GM12872 (cell line): ENCODE measurements around the gene MAPK8IP1.

Experiments used
- TF ChIP-seq, protein P1 (sequence below): IDR thresholded peaks from 3 replicates; pipeline ENCODE4 v1.5.1; 2011; ENCODE audit warnings: low read depth, mild to moderate bottlenecking, low read length, moderate library complexity; ENCODE audit not compliant: insufficient read depth

MAPK8IP1 gene

DNA sequence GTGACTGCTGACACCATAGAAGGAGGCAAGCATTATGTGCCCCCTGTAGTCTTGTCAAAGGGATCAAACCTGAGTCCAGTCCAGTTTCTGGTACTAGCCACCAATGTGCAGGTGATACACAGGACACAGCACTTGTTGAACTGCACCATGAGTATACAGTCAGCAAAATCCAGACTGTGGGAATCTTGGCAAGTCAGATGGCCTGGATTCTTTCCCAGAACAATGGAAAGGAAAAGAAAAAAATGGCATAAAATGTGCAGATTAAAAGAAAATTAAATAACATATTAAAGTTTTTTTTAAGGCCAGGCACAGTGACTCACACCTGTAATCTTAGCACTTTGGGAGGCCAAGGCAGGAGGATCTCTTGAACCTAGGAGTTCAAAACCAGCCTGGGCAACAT is 21.4 kb upstream of the MAPK8IP1 start:
- TF ChIP-seq, protein P1, sequence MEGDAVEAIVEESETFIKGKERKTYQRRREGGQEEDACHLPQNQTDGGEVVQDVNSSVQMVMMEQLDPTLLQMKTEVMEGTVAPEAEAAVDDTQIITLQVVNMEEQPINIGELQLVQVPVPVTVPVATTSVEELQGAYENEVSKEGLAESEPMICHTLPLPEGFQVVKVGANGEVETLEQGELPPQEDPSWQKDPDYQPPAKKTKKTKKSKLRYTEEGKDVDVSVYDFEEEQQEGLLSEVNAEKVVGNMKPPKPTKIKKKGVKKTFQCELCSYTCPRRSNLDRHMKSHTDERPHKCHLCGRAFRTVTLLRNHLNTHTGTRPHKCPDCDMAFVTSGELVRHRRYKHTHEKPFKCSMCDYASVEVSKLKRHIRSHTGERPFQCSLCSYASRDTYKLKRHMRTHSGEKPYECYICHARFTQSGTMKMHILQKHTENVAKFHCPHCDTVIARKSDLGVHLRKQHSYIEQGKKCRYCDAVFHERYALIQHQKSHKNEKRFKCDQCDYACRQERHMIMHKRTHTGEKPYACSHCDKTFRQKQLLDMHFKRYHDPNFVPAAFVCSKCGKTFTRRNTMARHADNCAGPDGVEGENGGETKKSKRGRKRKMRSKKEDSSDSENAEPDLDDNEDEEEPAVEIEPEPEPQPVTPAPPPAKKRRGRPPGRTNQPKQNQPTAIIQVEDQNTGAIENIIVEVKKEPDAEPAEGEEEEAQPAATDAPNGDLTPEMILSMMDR, result no peak

DNA sequence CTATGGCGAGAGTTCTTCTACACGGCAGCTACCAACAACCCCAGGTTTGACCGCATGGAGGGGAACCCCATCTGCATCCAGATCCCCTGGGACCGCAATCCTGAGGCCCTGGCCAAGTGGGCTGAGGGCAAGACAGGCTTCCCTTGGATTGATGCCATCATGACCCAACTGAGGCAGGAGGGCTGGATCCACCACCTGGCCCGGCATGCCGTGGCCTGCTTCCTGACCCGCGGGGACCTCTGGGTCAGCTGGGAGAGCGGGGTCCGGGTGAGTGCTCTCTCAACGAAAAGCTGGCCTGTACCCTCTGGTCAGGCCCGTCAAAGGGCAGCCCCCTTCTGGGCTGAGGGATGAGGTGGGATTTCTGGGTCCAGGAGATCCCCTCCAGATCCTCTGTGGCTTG is 15.9 kb upstream of the MAPK8IP1 start:
- TF ChIP-seq, protein P1, result no peak

- TF ChIP-seq, protein P1, result no peak
These were observed 14.7 kb upstream of the MAPK8IP1 start for GRCh38 chr11:45870706-45871105.

DNA sequence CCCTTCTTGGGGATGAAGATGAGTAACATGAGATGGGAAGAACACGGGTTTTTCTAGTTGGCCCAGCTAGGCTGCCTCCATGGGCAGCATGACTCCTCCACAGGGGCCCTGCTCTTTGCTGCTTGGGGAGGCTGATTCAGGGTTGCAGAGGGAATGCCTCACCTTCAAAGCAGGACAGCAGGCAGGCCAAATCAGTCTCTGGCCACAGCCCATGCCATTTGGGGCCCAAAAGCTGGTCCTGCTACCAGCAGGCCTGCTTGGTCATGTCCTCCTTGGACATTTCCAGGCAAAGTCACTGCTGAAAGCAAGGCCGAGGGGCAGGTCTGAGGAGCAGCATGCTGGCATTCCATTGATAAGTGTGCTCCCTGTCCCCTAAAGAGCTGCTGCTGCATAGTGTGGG is 13.8 kb upstream of the MAPK8IP1 start:
- TF ChIP-seq, protein P1, result no peak

- TF ChIP-seq, protein P1, result peak; percentile 74
These were observed 12.6 kb upstream of the MAPK8IP1 start for GRCh38 chr11:45872651-45873356.

DNA sequence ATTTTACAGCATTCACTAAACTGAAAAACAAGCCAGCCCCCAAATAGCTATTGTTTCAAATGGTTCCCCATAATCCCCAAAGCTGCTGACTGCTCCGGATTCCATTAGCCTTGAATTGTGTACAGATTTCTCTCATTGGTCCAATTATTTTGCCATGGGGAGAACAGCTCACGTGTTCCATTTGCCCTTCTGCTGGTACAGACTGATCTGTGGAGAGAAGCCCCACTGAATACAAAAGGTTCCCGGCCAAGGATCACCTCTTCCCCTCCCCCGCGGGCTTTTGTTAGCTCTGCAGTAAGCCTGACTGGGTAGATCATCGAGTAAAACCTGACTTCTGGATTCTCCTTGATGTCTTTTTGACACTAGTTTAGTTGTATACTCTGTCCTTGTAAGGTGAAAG is 9.1 kb upstream of the MAPK8IP1 start:
- TF ChIP-seq, protein P1, result no peak

- TF ChIP-seq, protein P1, result no peak
These were observed 8.2 kb upstream of the MAPK8IP1 start for GRCh38 chr11:45877221-45877620.

DNA sequence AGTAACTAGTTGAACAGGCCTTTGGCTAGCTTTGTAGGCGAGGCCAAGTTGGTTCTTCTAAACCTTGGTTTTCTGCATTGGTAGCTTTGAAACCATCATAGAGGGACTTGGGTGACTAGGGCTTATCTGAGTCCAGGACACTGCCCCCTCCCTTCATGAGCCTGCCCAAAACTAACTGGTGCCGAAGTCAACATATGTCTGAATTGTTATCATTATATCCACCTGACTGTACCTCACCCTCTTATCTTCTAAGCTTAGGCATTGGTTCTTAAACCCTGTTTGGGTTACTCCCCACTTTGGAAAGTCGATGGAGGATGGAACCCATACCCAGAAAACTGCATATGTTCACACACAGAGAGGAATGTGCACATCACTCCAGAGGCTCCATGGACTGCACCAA is 7.6 kb upstream of the MAPK8IP1 start:
- TF ChIP-seq, protein P1, result no peak
